Esophagus muscularis mucosa (tissue), 4 donors: ENCODE measurements around the gene POLE3.

Experiments
- EP300 ChIP-seq: sonication (generic); formaldehyde crosslinking; IDR thresholded peaks from one replicate; pipeline ENCODE4 v1.6.1; 2017; ENCODE audit warnings: antibody characterized with exemption
- POLR2A ChIP-seq: fragments of 450-650 bp; IDR thresholded peaks from one replicate; pipeline ENCODE4 v1.6.1; 2017; ENCODE audit warnings: antibody characterized with exemption, moderate library complexity, mild to moderate bottlenecking, low read depth
- POLR2AphosphoS5 ChIP-seq, 2 donors: sonication (generic); formaldehyde crosslinking; IDR thresholded peaks; one replicate each; pipeline ENCODE4 v1.6.1; 2017; ENCODE audit warnings: antibody characterized with exemption in 2 of 2
- TF ChIP-seq, protein P1 (sequence below), 3 experiments: fragments of 200-600 bp in 2 of 3; fragments of 450-650 bp in 1 of 3; sonication (generic) in 2 of 3; IDR thresholded peaks; one replicate each; pipeline ENCODE4 v1.5.1; 2017 to 2019; ENCODE audit warnings: antibody characterized with exemption in 3 of 3, mild to moderate bottlenecking in 2 of 3, moderate library complexity in 1 of 3

- TF ChIP-seq EP300 (no peak), POLR2AphosphoS5 (IDR thresholded peaks at IDR 0.05) (no peak), POLR2A (no peak)
- TF ChIP-seq, protein P1, sequence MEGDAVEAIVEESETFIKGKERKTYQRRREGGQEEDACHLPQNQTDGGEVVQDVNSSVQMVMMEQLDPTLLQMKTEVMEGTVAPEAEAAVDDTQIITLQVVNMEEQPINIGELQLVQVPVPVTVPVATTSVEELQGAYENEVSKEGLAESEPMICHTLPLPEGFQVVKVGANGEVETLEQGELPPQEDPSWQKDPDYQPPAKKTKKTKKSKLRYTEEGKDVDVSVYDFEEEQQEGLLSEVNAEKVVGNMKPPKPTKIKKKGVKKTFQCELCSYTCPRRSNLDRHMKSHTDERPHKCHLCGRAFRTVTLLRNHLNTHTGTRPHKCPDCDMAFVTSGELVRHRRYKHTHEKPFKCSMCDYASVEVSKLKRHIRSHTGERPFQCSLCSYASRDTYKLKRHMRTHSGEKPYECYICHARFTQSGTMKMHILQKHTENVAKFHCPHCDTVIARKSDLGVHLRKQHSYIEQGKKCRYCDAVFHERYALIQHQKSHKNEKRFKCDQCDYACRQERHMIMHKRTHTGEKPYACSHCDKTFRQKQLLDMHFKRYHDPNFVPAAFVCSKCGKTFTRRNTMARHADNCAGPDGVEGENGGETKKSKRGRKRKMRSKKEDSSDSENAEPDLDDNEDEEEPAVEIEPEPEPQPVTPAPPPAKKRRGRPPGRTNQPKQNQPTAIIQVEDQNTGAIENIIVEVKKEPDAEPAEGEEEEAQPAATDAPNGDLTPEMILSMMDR (IDR thresholded peaks at IDR 0.05), result no peak
Observed at GRCh38 chr9:113398796-113399195, 11.7 kb downstream of the POLE3 start.
